Endothelial cell of umbilical vein (primary cell): ENCODE data around the gene LIG3. TPM values are rescaled to one million over a fixed set of nuclear protein-coding genes. Genes with fewer than 3 reads are reported as not detected.

Experiments
- BruUV-seq: library from RNA; stranded (reverse); fragments of 400-500 nt; replicated peaks from 2 replicates; lab custom pipeline; 2021; lab: Mats Ljungman, UMichigan
- CTCF ChIA-PET: fragments of 300-600, 350-600 bp; sonication (Branson Sonifier 250); formaldehyde crosslinking; loops from one replicate; lab custom pipeline; 2021; ENCODE audit warnings: antibody characterized with exemption, inconsistent platforms; lab: Charles Lee
- POLR2A ChIA-PET: fragments of 300-600, 350-600 bp; sonication (Branson Sonifier 250); formaldehyde crosslinking; loops from one replicate; lab custom pipeline; 2021; ENCODE audit warnings: antibody characterized with exemption, inconsistent platforms; lab: Charles Lee
- DNase-seq: peaks from one replicate; pipeline ENCODE4 v3.0.0-alpha.2; 2011; ENCODE audit warnings: low read depth, low spot score
- FAIRE-seq: peaks from 2 replicates; lab custom pipeline; 2011; peaks lifted over from hg19 to GRCh38; lab: Jason Lieb, UNC
- H2AFZ ChIP-seq: 2 replicates; pipeline ENCODE4 v1.6.0; 2012; ENCODE audit warnings: low read depth, low read length, control low read depth, inconsistent platforms
- H3K27ac ChIP-seq: 2 replicates; pipeline ENCODE4 v1.5.1; 2011; ENCODE audit warnings: low read depth, mild to moderate bottlenecking, control low read depth, low read length, moderate library complexity; ENCODE audit not compliant: insufficient read depth
- H3K27me3 ChIP-seq, 2 experiments: 2 replicates each; pipeline versions ENCODE4 v1.6.0 to v1.6.1; 2011; ENCODE audit warnings: low read length in 2 of 2, mixed read lengths in 1 of 2; ENCODE audit not compliant: control insufficient read depth in 2 of 2, insufficient read depth in 2 of 2
- H3K36me3 ChIP-seq, 2 experiments: 2 replicates in 1 of 2; 3 replicates in 1 of 2; pipeline ENCODE4 v1.5.1; 2011; ENCODE audit warnings: low read length in 2 of 2, mild to moderate bottlenecking in 1 of 2, moderate library complexity in 1 of 2; ENCODE audit not compliant: control insufficient read depth in 2 of 2, insufficient read depth in 2 of 2; ENCODE audit errors: extremely low read depth in 1 of 2
- H3K4me1 ChIP-seq: 3 replicates; pipeline ENCODE4 v1.5.1; 2011; ENCODE audit warnings: mild to moderate bottlenecking, low read length; ENCODE audit not compliant: control insufficient read depth, insufficient read depth; ENCODE audit errors: extremely low read depth
- H3K4me2 ChIP-seq: 2 replicates; pipeline ENCODE4 v1.6.1; 2011; ENCODE audit warnings: low read length, control low read depth, mixed read lengths; ENCODE audit not compliant: insufficient read depth
- H3K4me3 ChIP-seq, 3 experiments: fragments of 200-600 bp in 1 of 3; sonication (generic), shearing (Covaris generic) in 1 of 3; replicated peaks in 1 of 3; 2 replicates each; pipeline ENCODE4 v1.5.1; 2011 to 2016; ENCODE audit warnings: control low read depth in 3 of 3, low read length in 3 of 3, mild to moderate bottlenecking in 2 of 3, inconsistent platforms in 1 of 3, low read depth in 1 of 3, moderate library complexity in 1 of 3; ENCODE audit not compliant: insufficient read depth in 1 of 3
- H3K79me2 ChIP-seq: 2 replicates; pipeline ENCODE4 v1.6.0; 2012; ENCODE audit warnings: low read length, inconsistent platforms; ENCODE audit not compliant: control insufficient read depth, insufficient read depth
- H3K9ac ChIP-seq: replicated peaks from 2 replicates; pipeline ENCODE3; 2011; ENCODE audit warnings: low read length, control low read depth; ENCODE audit not compliant: insufficient read depth; ENCODE audit errors: extremely low read depth
- H3K9me1 ChIP-seq: replicated peaks from 3 replicates; pipeline ENCODE4 v1.6.0; 2011; ENCODE audit warnings: mild to moderate bottlenecking, low read length; ENCODE audit not compliant: control insufficient read depth, insufficient read depth; ENCODE audit errors: extremely low read depth
- H3K9me3 ChIP-seq: replicated peaks from 2 replicates; pipeline ENCODE4 v1.5.1; 2012; ENCODE audit warnings: low read length, inconsistent platforms; ENCODE audit not compliant: control insufficient read depth, insufficient read depth
- H4K20me1 ChIP-seq: replicated peaks from 2 replicates; pipeline ENCODE3; 2011; ENCODE audit warnings: mild to moderate bottlenecking, low read length; ENCODE audit not compliant: control insufficient read depth, insufficient read depth; ENCODE audit errors: extremely low read depth
- EZH2 ChIP-seq: IDR thresholded peaks from 2 replicates; pipeline ENCODE4 v1.6.1; 2012; ENCODE audit warnings: borderline replicate concordance, low read depth, mild to moderate bottlenecking, moderate library complexity, low read length, inconsistent platforms; ENCODE audit not compliant: severe bottlenecking
- FOS ChIP-seq: IDR thresholded peaks from 2 replicates; pipeline ENCODE4 v1.6.1; 2011; ENCODE audit warnings: mild to moderate bottlenecking, low read length, moderate library complexity, borderline replicate concordance; ENCODE audit not compliant: insufficient read depth
- GATA2 ChIP-seq: IDR thresholded peaks from 2 replicates; pipeline ENCODE4 v1.7.0; 2011; ENCODE audit warnings: low read depth, mild to moderate bottlenecking, moderate library complexity, mixed read lengths, low read length; ENCODE audit not compliant: insufficient read length, insufficient read depth
- JUN ChIP-seq: IDR thresholded peaks from 2 replicates; pipeline ENCODE4 v1.6.1; 2011; ENCODE audit warnings: borderline replicate concordance, low read depth; ENCODE audit not compliant: insufficient read length, insufficient read depth
- MYC ChIP-seq: IDR thresholded peaks from one replicate; pipeline ENCODE4 v1.6.1; 2011; ENCODE audit warnings: mild to moderate bottlenecking, low read depth, low read length
- POLR2A ChIP-seq: IDR thresholded peaks from 2 replicates; pipeline ENCODE4 v1.6.1; 2012; ENCODE audit warnings: low read depth, mild to moderate bottlenecking, control low read depth, low read length
- POLR2AphosphoS5 ChIP-seq: IDR thresholded peaks from 2 replicates; pipeline ENCODE4 v1.6.1; 2012; ENCODE audit warnings: low read depth, mild to moderate bottlenecking, control low read depth, low read length, moderate library complexity; ENCODE audit not compliant: insufficient read depth
- dilution Hi-C: fragments of 300-500 bp; cut with MboI; formaldehyde crosslinking; loops from one replicate; pipeline ENCODE4 v1.15.0; 2019; ENCODE audit warnings: low sequenced_read_pairs; ENCODE audit not compliant: extremely low pct_ligation_motif_present
- intact Hi-C: fragments of 100-400 bp; cut with micrococcal nuclease; formaldehyde crosslinking; loops from one replicate; pipeline ENCODE4 v1.10.0; 2022
- polyA plus RNA-seq, 4 experiments: library from polyadenylated mRNA; depleted of rRNA in 3 of 4; stranded (reverse) in 3 of 4; unstranded in 1 of 4; fragments of >200 nt; gene quantifications; 2 replicates each; pipeline versions ENCODE4 v1.2.1 to v1.2.3, GENCODE V29; 2011 to 2012; ENCODE audit warnings: missing spikeins in 1 of 4
- total RNA-seq: library from RNA; stranded (reverse); gene quantifications from 2 replicates; pipeline ENCODE4 v1.2.3, GENCODE V29; 2021
- TF ChIP-seq, protein P1 (sequence below), 2 donors: IDR thresholded peaks; 1 replicate in 1 of 2; 2 replicates in 1 of 2; pipeline ENCODE4 v1.5.1; 2011; ENCODE audit warnings: low read length in 2 of 2, mild to moderate bottlenecking in 2 of 2, moderate library complexity in 2 of 2, control low read depth in 1 of 2, inconsistent platforms in 1 of 2, low read depth in 1 of 2; ENCODE audit not compliant: insufficient read depth in 1 of 2; ENCODE audit errors: extremely low read depth in 1 of 2
- TF ChIP-seq, protein P2 (sequence below): IDR thresholded peaks from 2 replicates; pipeline ENCODE4 v1.6.1; 2011; ENCODE audit not compliant: insufficient read depth, insufficient read length

The LIG3 gene
- total and polyA plus RNA-seq, 2 donors (not counting 3 experiments of a cell fraction or from before 2014, with no cell fraction given), result 25.8 to 35.3 TPM

DNA sequence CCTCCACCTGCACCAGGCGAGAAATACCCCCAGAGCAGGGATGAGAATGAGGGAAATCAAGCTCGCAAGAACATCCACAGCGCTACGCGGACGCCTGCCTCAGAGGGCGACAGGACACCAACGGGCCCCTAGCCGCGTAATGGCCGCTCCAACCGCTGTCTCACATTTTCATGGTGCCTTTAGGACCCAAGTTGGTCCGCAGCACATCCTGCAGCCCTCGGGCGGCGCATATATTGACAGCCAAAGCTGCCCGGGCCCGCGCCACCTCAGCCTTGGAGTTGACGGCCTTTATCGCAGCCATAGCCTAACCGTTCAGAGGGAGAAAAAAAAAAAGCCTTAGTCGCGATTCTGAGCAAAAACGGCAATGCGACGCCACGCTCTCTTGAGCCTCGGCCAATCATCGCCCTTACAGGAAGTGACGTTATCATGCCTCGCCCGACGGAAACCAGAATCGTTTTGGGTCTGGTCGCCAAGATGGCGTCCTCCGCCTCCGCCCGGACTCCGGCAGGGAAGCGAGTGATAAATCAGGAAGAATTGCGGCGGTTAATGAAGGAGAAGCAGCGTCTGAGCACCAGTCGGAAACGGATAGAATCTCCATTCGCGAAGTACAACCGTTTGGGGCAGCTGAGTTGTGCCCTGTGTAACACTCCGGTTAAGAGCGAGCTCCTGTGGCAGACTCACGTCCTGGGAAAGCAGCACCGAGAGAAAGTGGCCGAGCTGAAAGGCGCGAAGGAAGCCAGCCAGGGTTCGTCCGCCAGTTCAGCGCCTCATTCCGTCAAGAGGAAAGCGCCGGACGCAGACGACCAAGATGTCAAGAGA lies 19.0 kb upstream of the LIG3 start, which contains the start of the genes CCT6B and ZNF830:
Gene CCT6B, minus strand, starts transcription at position 368 of the 819 bp plus-strand sequence. Its CDS starts 67 bp downstream, at position 301.
Gene ZNF830, plus strand, starts transcription at position 448 of the 819 bp plus-strand sequence. Its CDS starts 27 bp downstream, at position 475.
- Histone ChIP-seq H4K20me1 (no peaks in the 10 kb centered on the region), H3K9me3 (no peaks in the 10 kb centered on the region), H3K4me1 (peaks cover 18% of the 10 kb centered on the region), H2AFZ (peak within 1 kb of the TSS; percentile 83), H3K27me3 (peaks cover under 1 to 1% of the 10 kb centered on the region in 2 experiments), H3K79me2 (peaks cover 23% of the 10 kb centered on the region), H3K4me2 (peak within 1 kb of the TSS; percentile 91), H3K9ac (peak within 1 kb of the TSS; percentile 91), H3K9me1 (no peaks in the 10 kb centered on the region), H3K36me3 (no peaks in the 10 kb centered on the region), H3K4me3 (peak within 1 kb of the TSS; percentile 29 to 84 (median 80)), H3K27ac (peak within 1 kb of the TSS; percentile 76)
- POLR2A ChIA-PET, result interaction anchor here (0.6 to 1.3 kb wide), 2 partner anchors 10 to 19 kb away, joined by 3 read pairs; partner anchors contain the start of gene LIG3
- dilution Hi-C loops (no loop called here), intact Hi-C loops (loop anchor here (1.0 to 10.0 kb wide), 4 partner anchors 19 to 848 kb away; partner anchors contain the start of genes LIG3, SLFN5 and TAF15)
- DNase-seq (peak; percentile 96), FAIRE-seq (peak; percentile 98)
- TF ChIP-seq FOS (no peak), MYC (peak; percentile 62), POLR2AphosphoS5 (peak; percentile 73), POLR2A (peak; percentile 74)
- BruUV-seq, result TSS peak; percentile 67
- CTCF ChIA-PET, result interaction anchor here (0.6 to 1.8 kb wide), 2 partner anchors 18 to 20 kb away, joined by 4 to 7 read pairs; partner anchors contain the start of gene LIG3

DNA sequence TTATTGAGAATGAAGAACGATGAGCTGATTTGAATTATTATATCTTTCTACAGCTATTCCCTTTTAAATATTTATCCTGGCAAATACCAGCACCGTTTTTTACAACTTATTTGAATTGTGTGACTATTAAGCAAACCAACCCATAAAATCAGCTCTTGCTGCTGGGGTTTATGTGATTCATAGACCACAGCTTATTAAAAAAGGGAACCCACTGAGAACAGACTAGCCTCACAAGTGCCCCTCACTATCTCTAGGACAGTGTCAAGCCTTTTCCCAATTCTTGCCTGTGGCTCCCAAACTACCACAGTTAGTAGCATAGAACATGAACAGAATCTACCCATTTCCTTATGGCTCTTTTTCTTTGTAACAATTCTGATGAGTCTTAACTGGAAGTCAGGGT lies 6.1 kb upstream of the LIG3 start:
- Histone ChIP-seq H3K9ac (no peak overlapping the region), H3K4me1 (no peaks in the 10 kb centered on the region), H3K79me2 (no peaks in the 10 kb centered on the region), H3K4me2 (no peak overlapping the region), H3K36me3 (no peaks in the 10 kb centered on the region), H4K20me1 (no peaks in the 10 kb centered on the region), H3K27me3 (no peaks in the 10 kb centered on the region), H3K27ac (no peak overlapping the region), H3K9me1 (no peaks in the 10 kb centered on the region), H3K9me3 (no peaks in the 10 kb centered on the region), H3K4me3 (no peak overlapping the region), H2AFZ (no peak overlapping the region)
- CTCF ChIA-PET, result interaction anchor here (2.1 kb wide), 1 partner anchor 10 kb away, joined by 8 read pairs; no protein-coding TSS in a partner anchor
- FAIRE-seq (no peak), DNase-seq (no peak)
- POLR2A ChIA-PET, result no interaction called here
- BruUV-seq, result no TSS peak
- intact Hi-C loops (no loop called here), dilution Hi-C loops (no loop called here)
- TF ChIP-seq MYC (no peak), GATA2 (no peak), EZH2 (no peak), POLR2AphosphoS5 (no peak), FOS (no peak), JUN (no peak), POLR2A (no peak)
- TF ChIP-seq, protein P1, sequence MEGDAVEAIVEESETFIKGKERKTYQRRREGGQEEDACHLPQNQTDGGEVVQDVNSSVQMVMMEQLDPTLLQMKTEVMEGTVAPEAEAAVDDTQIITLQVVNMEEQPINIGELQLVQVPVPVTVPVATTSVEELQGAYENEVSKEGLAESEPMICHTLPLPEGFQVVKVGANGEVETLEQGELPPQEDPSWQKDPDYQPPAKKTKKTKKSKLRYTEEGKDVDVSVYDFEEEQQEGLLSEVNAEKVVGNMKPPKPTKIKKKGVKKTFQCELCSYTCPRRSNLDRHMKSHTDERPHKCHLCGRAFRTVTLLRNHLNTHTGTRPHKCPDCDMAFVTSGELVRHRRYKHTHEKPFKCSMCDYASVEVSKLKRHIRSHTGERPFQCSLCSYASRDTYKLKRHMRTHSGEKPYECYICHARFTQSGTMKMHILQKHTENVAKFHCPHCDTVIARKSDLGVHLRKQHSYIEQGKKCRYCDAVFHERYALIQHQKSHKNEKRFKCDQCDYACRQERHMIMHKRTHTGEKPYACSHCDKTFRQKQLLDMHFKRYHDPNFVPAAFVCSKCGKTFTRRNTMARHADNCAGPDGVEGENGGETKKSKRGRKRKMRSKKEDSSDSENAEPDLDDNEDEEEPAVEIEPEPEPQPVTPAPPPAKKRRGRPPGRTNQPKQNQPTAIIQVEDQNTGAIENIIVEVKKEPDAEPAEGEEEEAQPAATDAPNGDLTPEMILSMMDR (IDR thresholded peaks at IDR 0.05; ENCODE audit: extremely low read depth in 1 of 2, insufficient read depth in 1 of 2, low read depth in 1 of 2, low read length in 2 of 2), result no peak
- TF ChIP-seq, protein P2, sequence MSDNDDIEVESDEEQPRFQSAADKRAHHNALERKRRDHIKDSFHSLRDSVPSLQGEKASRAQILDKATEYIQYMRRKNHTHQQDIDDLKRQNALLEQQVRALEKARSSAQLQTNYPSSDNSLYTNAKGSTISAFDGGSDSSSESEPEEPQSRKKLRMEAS, result no peak
